Right lung (tissue), 5 donors: ENCODE data around the gene CENPB. TPM values are rescaled to one million over a fixed set of nuclear protein-coding genes. Genes with fewer than 3 reads are reported as not detected.

ENCODE experiments used
- polyA plus RNA-seq, 5 donors: library from polyadenylated mRNA; unstranded; fragments of 120-200 nt; gene quantifications; one replicate each; pipeline versions ENCODE4 v1.2.1 to v1.2.3, GENCODE V29; 2013; ENCODE audit warnings: inconsistent platforms in 1 of 5, low replicate concordance in 1 of 5; ENCODE audit not compliant: insufficient read length in 5 of 5, insufficient read depth in 1 of 5

The CENPB gene
- polyA plus RNA-seq, 5 donors, result 36.0 to 71.1 (median 41.9) TPM

Other genes with a start within 250 kb of the CENPB start
- not detected for gene GFRA4, start 123.3 kb downstream of the CENPB start, polyA plus RNA-seq
- 10 to 100 TPM in 3 of 5 donors, 1 to 10 TPM in 2; 8.3 to 16.1 (median 10.2) TPM for gene ADAM33, start 104.7 kb downstream of the CENPB start, polyA plus RNA-seq
- 1 to 10 TPM; 1.6 to 2.9 (median 2.1) TPM for gene SIGLEC1, start 74.1 kb downstream of the CENPB start, polyA plus RNA-seq
- 10 to 100 TPM; 21.2 to 34.6 (median 24.0) TPM for gene HSPA12B, start 54.1 kb downstream of the CENPB start, polyA plus RNA-seq
- gene ADISSP, start 19.0 kb downstream of the CENPB start, polyA plus RNA-seq, result 10 to 100 TPM; 17.7 to 44.5 (median 23.2) TPM
- gene SPEF1, start 5.3 kb downstream of the CENPB start, polyA plus RNA-seq, result 1 to 10 TPM in 4 of 5 donors, under 1 TPM in 1; 0.72 to 4.8 (median 2.3) TPM
- gene CDC25B, start 9.6 kb upstream of the CENPB start, polyA plus RNA-seq, result 10 to 100 TPM; 47.6 to 63.6 (median 51.1) TPM
- gene AP5S1, start 33.8 kb upstream of the CENPB start, polyA plus RNA-seq, result 10 to 100 TPM in 2 of 5 donors, 1 to 10 TPM in 3; 8.6 to 12.9 (median 9.5) TPM
- gene MAVS, start 60.1 kb upstream of the CENPB start, polyA plus RNA-seq, result 10 to 100 TPM; 21.9 to 32.2 (median 25.7) TPM
- gene PANK2, start 102.6 kb upstream of the CENPB start, polyA plus RNA-seq, result 10 to 100 TPM; 32.8 to 38.6 (median 37.0) TPM
- gene RNF24, start 228.8 kb upstream of the CENPB start, polyA plus RNA-seq, result 10 to 100 TPM; 21.6 to 25.5 (median 24.4) TPM